NCI-H2196 (cell line): ENCODE results near the gene SHB.

ENCODE experiments used
- DNase-seq: peaks from one replicate; lab custom pipeline; 2025; ENCODE audit not compliant: unreplicated experiment; lab: John Stamatoyannopoulos, UW

The SHB gene

DNA sequence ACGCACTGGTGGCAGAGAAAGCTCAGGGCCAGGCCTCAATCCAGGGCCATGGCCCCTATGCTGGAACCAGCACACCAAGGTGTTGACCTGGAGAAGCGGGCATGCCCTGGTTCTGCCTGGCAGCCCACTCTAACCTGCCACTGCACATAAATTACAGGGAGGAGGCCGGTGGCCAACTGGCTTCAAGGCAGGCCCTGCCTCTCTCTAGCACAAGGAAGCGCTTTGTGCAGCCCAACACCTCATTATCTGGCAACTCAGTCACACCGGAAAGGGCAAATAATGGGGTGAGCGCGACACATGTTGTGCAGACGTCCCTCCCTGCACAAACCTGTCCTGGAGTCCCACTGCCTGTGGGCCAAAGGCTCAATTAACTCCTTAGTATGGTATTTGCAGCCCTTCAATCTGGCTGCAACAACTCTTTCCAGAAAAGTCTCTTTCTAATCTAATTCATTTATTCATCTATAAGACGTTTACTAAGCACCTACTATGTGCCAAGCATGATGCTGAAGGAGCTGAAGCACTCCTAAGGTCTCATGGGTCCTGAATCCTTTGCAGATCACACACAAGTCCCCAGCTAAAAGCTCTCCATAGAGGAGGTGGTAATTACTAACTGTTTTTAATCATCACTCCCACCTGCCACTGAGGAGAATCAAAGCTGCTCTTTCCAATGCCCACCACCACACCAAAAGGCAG, 24.9 kb downstream of the SHB start:
- DNase-seq = no peak

- DNase-seq = no peak
These were observed 26.2 kb downstream of the SHB start for GRCh38 chr9:38042626-38043357.

GRCh38 chr9:38041564-38042243, 27.3 kb downstream of the SHB start:
- no peak for DNase-seq

DNA sequence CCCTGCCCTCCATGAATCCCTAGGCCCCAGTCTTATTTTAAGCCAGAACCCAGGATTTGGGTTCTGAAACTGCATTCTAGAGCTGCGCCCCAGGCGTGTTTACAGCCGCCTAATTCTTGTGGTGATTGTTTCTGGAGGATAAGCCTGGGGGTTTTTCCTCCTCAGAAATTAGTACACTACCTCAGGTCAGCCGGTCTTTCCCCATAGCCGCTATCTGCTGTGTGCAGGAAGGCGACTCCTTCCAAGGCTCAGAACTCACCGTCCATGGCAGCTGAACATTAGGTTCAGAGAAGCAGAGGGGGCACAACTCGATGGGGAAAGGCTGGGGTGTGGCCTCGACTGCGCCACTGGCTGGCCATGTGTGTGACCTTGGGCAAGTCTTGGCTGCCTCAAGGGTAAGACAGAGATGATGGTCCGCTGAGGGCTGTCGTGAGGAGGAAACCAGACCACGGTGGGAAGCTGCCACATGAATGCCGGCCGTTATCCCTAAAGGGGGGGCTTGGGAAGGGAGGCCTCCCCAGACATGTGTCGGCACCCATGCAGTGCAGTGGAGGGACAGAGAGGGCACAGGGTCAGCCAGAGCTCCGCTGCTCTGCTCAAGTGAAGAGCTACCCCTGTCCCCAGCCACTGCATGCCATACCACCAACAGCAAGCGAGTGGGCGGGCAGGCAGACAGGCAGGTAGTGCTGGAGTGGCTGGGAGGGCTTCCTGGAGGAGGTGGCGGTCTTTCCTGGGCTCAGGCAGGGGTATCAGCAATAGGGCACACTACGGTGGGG, 28.9 kb downstream of the SHB start:
- DNase-seq = no peak

- DNase-seq = no peak
These were observed 29.7 kb downstream of the SHB start for GRCh38 chr9:38039090-38039906.

DNA sequence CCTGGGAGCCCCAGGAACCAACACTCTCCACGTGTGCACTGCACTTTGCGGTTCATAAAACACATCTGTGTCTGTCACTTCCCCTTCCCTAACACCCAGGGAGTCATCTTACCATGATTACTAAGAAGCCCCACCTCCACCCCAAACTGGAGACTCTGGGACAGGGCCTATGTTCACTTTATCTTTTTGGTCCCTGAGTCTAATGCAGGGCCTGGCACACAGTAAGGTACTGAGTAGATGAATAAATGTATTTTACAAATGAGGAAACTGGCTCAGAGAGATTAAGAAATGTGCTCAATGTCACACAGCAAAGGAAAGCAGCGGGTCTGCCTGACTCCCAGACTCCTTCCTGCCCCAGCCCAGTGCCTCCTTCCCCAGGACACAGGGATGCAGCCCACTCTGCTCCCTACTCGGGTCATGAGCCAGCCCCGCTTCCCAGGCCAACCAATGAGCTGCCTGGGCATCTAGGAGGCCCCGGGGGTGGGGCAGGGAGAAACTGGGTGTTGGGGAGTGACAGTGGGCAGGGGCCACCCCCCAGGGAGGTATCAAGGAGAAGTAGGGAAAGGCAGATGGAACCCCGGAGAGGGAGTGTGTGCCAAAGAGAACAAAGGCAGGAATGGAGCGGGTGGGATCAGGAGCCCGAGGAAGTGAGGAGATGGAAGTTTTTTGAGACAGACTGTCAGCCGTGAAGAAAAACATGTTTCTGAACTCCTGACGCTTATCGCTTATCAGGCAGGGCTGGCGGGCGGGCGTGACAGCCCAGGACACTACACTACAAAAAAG, 30.5 kb downstream of the SHB start:
- no peak for DNase-seq

DNA sequence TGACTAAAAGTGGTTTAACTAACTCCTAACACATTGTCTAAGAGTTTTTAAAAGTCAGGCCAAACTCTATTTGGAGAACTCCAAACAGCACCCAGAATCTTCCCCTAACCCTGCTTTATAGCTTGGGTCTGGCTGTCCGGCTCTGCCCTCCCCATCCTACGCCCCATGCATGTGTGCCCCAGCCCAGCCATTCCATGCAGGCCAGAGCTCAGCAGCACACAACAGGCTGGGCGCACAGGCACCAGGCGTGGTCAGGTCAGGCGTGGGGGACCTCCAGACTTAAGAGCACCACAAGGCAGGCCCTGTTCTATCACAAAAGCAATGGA, 31.1 kb downstream of the SHB start:
- DNase-seq = no peak

GRCh38 chr9:38036359-38037084, 32.5 kb downstream of the SHB start:
- DNase-seq = no peak

- no peak for DNase-seq
These were observed 33.2 kb downstream of the SHB start for GRCh38 chr9:38035873-38036272.

DNA sequence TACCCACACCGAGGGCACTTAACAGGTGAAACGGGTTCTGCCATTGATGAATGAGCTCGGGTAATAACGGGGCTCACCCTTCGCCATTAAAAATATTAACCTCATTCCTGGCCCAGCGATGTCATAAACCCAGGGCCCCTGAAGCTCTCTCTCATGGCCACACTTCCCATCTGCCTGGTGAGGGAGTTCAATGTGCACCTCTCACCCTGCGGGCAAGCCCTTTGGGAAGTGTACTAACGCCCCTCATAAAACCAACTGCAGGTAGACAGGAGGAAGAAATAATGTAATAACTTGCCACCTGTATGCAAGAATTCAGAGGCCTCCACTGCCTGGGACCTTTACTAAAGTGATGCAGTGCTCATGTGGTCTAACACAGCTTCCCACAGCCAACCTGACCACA, 35.1 kb downstream of the SHB start:
- no peak for DNase-seq

- no peak for DNase-seq
These were observed 36.5 kb downstream of the SHB start for GRCh38 chr9:38032266-38033110.

DNA sequence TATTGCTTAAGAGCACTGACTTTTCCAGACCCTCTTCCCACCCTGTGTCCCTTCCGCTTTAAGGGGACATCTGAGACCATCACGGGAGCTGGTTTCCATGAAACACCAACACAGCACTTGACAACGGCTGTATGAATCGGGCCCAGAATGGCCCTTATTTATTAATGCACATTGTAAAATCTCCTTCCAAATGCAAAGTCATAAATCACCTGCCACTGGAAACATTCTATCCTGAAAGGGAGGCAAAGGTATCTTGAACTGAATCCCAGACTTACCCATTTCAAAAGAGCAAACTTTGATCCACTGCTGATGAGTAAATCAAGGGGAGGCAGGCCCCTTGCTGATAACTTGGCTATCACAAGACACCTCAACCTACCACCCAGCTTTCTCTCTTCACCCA, 37.4 kb downstream of the SHB start:
- DNase-seq = no peak

DNA sequence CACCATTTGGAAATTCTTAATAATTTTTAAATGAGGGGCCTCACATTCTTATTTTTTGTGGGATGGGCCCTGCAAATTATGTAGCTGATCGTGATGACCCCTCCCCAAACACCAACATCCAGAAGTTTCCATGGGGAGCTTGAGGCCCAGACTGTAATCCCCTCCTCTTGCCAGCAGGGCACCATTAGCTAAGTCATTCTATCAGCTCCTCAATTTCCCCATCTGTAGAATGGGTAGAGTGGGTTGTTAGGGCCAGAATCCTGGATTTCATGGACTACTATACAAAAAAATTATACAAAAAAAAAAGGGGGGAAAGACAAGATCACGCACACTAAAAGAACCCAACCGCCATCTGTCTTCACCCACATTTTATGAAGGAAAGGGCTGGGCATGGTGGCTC, 38.4 kb downstream of the SHB start:
- no peak for DNase-seq

DNA sequence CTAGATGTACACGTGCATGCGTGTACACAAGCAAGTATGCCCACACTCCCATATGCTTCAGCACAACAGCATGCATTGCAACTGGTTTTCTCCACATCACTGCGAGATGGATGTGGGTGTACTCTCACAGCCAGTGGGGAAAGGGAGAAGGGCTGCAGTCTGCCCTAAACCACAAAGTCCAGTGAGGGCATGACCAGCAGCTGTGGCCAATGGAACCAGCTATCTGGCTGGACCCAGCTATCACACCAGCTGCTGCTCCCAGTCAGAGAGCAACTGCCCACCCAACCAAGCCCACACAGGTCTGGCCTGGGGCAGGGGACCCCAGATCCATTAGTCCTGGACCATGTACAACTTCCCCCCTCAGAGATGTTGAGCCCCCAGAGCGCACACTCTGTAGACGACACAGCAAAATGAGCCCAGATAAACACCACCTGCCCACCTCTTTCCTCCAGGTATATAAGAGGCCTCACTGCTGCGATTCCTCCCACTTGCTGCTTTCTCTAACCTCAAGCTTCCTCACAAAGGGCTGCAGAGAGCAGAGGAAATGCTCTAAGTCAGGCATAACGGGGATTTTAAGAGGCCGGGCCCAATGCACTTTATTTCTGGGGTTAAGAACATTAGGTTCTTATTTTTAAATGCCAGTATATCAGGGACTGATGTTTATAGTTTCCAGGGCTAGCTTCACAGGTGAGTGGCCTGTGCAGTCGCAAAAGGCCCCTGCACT, 39.0 kb downstream of the SHB start:
- DNase-seq = no peak

DNA sequence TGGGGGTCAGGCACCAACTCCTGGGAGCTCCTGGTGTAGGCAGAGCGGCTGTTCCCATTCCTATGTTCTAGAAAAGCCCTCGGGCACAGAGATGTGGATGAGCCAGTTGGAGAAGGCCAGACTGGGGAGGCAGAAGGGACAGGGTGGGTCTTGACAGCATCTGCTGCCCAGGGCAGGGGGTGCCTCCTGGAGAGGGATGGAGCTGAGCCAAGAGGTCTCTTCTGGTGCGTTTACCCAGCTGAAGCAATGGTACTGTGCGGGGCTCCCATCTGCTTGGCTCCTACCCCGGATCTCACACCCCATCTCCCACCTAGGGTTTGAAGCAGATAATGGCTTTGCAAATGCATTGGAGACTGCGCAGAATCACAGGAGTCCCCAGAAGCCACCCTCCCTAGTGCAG, 41.3 kb downstream of the SHB start:
- DNase-seq = no peak

DNA sequence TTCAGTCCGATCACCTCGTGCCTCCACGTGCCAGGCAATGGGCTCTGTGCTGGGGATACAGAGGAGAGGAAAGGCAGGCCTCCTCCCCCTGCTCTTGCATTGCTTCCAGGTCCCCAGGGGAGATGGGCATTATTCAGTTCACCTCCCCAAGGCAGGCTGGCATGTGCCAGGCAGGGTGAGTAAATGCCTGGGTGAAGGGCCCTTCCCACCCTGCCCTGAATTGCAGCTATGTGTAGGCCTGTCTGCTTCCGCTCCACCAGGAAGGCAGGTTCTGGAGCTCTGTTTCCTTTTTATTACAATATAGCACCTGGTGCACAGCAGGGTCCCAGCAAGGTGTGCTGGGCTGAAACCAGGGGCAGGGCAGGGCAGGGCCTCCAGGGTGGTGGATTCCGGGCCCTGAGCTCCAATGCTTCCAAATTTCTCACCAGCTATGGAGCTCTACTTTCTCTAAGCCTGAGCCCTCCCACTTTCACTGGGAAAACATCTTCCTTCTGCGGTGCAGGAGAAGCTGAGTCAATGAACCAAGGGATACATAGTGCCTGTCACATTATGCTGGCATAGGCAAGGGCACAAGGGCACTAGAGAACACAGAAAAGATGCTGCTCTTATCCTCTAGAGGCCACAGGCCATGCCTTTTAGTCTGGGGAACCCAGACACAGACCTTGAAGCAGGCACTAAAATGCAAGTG, 42.0 kb downstream of the SHB start:
- DNase-seq = no peak
